Right cardiac atrium (tissue), 5 donors: Measurements from ENCODE around the gene DGKI. TPM values are rescaled to one million over a fixed set of nuclear protein-coding genes. Genes with fewer than 3 reads are reported as not detected.
"Not testable (repeated sequence)": the region's sequence is repeated elsewhere in the genome, so short reads cannot be mapped to it uniquely, and the experiment has no call there.

Experiments used
- ATAC-seq, 2 donors: fragments of 200-7000 bp; cut with Tn5 transposase; one replicate each; pipeline versions ENCODE4 v1.8.0 to v1.9.1; 2020; ENCODE audit warnings: moderate library complexity in 2 of 2, mild to moderate bottlenecking in 1 of 2
- DNase-seq, 3 donors: peaks; one replicate each; pipeline ENCODE4 v3.0.0-alpha.2; 2020
- H3K27ac ChIP-seq: one replicate; pipeline ENCODE4 v1.5.1; 2013; ENCODE audit warnings: mild to moderate bottlenecking, low read length, control low read depth, moderate library complexity
- H3K27me3 ChIP-seq: one replicate; pipeline ENCODE4 v1.6.1; 2013; ENCODE audit not compliant: control insufficient read depth, insufficient read depth
- H3K4me1 ChIP-seq: one replicate; pipeline ENCODE4 v1.6.1; 2013; ENCODE audit warnings: low read length; ENCODE audit not compliant: control insufficient read depth, insufficient read depth
- H3K4me3 ChIP-seq: one replicate; pipeline ENCODE4 v1.5.1; 2013; ENCODE audit warnings: low read length, control low read depth
- H3K9me3 ChIP-seq: one replicate; pipeline ENCODE4 v1.6.1; 2013; ENCODE audit warnings: low read length; ENCODE audit not compliant: control insufficient read depth
- WGBS: extraction: QIAGEN DNeasy Blood & Tissue Kit; methylation state at CpG from one replicate; pipeline ENCODE4 v1.1.7; 2013; 5-methylcytosine and 5-hydroxymethylcytosine counted together
- intact Hi-C, 4 donors: fragments of 100-400 bp; cut with DNase I; formaldehyde crosslinking; loops; one replicate each; pipeline versions ENCODE4 v1.11.0 to v1.14.0; 2022 to 2023
- polyA plus RNA-seq: library from polyadenylated mRNA; stranded (reverse); fragments of 200-250 nt; gene quantifications from one replicate; pipeline ENCODE4 v1.2.3, GENCODE V29; 2013
- total RNA-seq, 4 donors: library from RNA; stranded (reverse); fragmentation: NEBNext Ultra II Directional; extraction: Animal tissue kit (Norgen Biotek cat#: 25700); gene quantifications; one replicate each; pipeline ENCODE4 v1.2.1, GENCODE V29; 2021
- donor health status: healthy with polysubstance abuse.
- donor health status: DM: no; HTN: yes; CAD: no.
- donor health status: DM: no; HTN: no; CAD: no.
- donor health status: DM: no; HTN: yes; CAD: no; lungs with severe emphysema.
- donor health status: DM: yes; HTN: yes; CAD: no.

Gene DGKI
- total and polyA plus RNA-seq, 5 donors = 2.1 to 14.9 (median 7.7) TPM

DNA sequence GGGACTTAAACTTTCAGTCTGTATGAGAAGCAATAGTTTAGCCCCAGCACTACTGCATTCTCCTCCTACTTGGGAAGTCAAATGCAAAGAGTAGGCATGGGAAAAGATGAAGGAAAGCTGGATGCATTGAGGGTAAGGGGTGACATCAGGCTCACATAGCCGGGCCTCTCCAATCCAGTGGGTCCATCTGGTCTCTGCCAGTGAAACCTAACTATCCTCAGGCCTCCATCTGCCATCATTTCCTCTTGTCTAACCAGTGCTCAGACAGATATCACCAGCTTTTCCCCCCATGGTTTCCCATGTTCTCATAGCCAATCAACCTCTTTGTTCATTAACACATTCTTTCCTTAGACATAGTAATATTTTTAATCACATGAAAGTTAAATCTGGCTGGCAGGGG, 118.3 kb downstream of the DGKI start:
- DNase-seq = no peak
- no peaks in the 10 kb centered on the region for H3K27me3 ChIP-seq
- H3K9me3 ChIP-seq = no peaks in the 10 kb centered on the region
- intact Hi-C loops = no loop called here
- H3K4me3 ChIP-seq = no peak overlapping the region
- ATAC-seq = no peak
- 98% methylated on average over 1 of the region's 1 CpG for WGBS
- peaks cover 1% of the 10 kb centered on the region for H3K4me1 ChIP-seq
- H3K27ac ChIP-seq = no peak overlapping the region

DNA sequence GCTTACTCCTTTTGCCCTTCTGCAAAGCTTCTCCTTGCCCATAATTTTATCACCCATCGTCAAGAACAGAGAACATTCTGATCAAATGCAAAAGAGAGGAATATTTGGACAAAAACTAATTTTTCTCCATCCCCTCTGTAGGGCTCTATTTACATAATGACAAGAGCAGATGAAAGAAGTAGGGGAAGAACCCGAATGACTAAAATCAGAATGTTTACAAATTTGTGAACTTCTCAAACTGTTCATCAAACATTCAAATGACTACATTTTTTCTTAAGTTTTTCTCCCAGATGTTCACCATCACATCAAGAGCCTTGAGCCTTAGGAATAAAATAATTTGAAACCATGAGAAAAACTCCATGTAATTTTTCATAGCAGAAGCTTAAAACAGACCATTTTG, 119.4 kb downstream of the DGKI start:
- Histone ChIP-seq H3K9me3 (no peaks in the 10 kb centered on the region), H3K4me3 (no peak overlapping the region), H3K4me1 (peaks cover 1% of the 10 kb centered on the region), H3K27me3 (no peaks in the 10 kb centered on the region), H3K27ac (no peak overlapping the region)
- DNase-seq = no peak
- intact Hi-C loops = no loop called here
- WGBS = 81% methylated on average over 2 of the region's 2 CpGs
- no peak for ATAC-seq

DNA sequence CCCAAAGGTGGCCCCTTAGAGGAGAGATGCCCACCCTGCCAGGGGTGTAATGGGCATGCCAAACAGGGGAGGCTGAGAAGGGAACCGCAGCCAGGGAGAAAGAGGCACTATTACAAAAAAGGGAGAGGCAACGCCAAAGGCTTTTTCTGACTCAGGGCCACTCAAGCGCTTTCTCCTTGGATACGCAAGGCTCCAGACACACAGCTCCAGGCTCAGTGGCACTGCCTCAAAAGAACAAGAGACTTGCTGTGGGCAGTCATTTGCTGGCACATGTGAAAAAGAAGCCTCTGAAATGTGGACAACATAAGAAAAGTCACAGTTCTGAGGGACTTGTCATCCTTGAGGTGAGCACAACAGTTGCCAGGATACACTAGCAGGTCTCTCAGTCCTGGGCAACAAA, 128.4 kb downstream of the DGKI start:
- ATAC-seq (no peak), DNase-seq (no peak)
- WGBS = 93% methylated on average over 4 of the region's 4 CpGs
- no peak overlapping the region for H3K4me3 ChIP-seq
- no peaks in the 10 kb centered on the region for H3K9me3 ChIP-seq
- intact Hi-C loops = no loop called here
- no peak overlapping the region for H3K27ac ChIP-seq
- no peaks in the 10 kb centered on the region for H3K27me3 ChIP-seq
- no peaks in the 10 kb centered on the region for H3K4me1 ChIP-seq

DNA sequence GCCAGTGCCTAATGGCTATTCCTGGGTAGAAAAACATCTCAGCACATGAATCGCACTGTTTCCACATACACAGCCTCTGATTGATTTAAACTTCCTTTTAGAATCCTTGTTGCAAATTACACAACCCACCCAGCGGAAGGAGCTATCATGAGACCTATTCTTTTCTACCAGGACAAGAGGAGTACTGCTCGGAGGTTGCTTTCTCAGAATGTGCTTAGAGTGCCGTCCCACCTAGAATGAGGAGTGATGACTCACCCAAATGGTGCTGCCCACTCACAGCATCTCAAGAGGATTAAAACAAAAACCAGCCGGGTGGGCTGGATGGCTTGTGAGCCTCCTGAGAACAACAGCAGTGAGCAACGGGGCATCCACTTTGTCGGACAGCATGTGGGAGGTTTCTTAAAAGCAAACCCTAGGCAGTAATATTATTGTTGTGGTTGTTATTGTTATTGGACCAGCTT, 128.9 kb downstream of the DGKI start:
- ATAC-seq = peak; percentile 68 to 92
- 50% methylated on average over 7 of the region's 7 CpGs for WGBS
- H3K27ac ChIP-seq = no peak overlapping the region

DNA sequence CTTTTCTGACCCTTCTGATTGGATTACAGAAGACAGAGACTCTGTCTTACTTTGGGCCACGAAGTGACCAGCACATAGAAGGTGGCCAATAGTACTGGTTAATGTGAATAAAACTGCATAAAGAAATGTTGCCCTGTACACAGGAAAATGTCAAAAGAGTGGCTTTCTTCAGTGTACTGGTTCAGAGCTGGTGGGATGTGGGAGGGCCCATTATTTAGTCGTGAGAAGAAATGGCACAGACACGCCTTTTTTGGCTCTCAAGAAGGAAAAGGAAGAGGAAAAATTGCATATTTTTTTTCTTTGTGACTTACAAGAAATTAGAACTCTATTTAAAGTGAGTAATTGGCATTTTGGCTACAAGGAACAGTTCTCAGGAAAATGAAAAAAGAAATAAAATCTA, 129.7 kb downstream of the DGKI start:
- DNase-seq = no peak
- peak overlapping the region; percentile 2 for H3K27ac ChIP-seq
- intact Hi-C loops = no loop called here
- H3K9me3 ChIP-seq = no peaks in the 10 kb centered on the region
- 48% methylated on average over 3 of the region's 3 CpGs for WGBS
- no peak overlapping the region for H3K4me3 ChIP-seq
- no peaks in the 10 kb centered on the region for H3K4me1 ChIP-seq
- ATAC-seq = peak; percentile 51 to 67
- no peaks in the 10 kb centered on the region for H3K27me3 ChIP-seq

More for the DNA sequence above, 128.9 kb downstream of the DGKI start:
- no peaks in the 10 kb centered on the region for H3K27me3 ChIP-seq
- intact Hi-C loops = no loop called here
- H3K9me3 ChIP-seq = no peaks in the 10 kb centered on the region
- H3K4me1 ChIP-seq = no peaks in the 10 kb centered on the region
- no peak for DNase-seq
- H3K4me3 ChIP-seq = no peak overlapping the region

DNA sequence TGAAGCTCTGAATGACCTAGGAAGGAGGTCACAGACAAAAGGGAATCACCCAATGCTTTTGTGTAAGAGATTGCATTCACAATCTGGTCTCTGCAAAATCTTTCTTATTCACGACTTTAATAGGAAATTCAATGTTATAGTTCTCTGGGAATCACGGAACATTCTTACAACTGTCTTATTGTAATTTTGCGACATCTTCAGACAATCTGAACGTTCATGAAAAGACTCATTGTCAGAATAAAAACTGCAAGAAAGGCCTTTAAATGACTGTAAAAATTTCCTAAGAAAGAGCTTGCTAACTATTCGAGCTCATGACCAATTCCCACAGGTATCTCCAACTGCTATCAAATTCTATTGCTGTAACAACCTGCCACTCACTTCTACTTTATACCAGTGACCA, 130.7 kb downstream of the DGKI start:
- Histone ChIP-seq H3K9me3 (no peaks in the 10 kb centered on the region), H3K27ac (no peak overlapping the region), H3K27me3 (no peaks in the 10 kb centered on the region), H3K4me3 (no peak overlapping the region), H3K4me1 (no peaks in the 10 kb centered on the region)
- DNase-seq (no peak), ATAC-seq (no peak)
- 81% methylated on average over 5 of the region's 5 CpGs for WGBS
- intact Hi-C loops = no loop called here

DNA sequence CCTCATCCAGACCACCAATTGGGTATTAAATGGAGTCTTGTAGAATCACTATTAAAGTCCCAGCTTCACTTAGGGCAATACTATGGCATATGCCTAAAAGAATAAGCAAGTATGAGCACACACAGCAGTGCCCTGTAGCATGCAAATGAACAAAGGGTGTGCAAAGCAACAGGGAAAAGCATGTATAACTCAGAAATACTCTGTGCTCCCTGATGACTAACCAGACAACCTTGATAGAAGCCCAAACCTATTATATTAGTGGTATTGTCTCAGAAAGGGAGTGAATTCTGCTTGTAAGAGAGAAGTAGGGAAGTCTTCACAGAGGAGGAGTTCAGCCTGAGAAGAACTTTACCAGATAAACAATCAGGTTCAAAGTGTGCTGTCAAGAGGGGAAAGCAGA, 131.2 kb downstream of the DGKI start:
- DNase-seq (no peak), ATAC-seq (no peak)
- Histone ChIP-seq H3K27me3 (no peaks in the 10 kb centered on the region), H3K9me3 (no peaks in the 10 kb centered on the region), H3K4me3 (no peak overlapping the region), H3K4me1 (no peaks in the 10 kb centered on the region), H3K27ac (no peak overlapping the region)
- intact Hi-C loops = no loop called here

DNA sequence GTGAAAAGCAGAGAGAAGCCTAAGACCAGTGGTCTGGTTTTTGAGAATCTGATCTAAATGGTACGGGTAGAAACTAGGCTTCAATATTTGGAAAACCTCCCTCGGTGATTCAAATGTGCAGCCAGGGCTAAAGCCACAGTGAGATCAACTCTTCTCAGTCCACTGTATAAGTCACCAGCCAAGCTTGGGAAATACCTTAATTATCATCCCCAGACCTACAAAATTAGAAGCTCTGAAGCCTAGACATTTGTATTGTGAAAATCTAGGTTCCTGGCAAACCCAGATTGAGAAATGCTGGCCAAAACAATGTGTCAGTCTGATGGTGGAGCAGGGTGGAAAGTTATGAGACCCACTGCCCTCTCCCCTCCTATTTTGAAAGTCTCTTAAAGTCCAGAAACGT, 131.7 kb downstream of the DGKI start:
- H3K27ac ChIP-seq = no peak overlapping the region
- no peaks in the 10 kb centered on the region for H3K9me3 ChIP-seq
- 84% methylated on average over 3 of the region's 3 CpGs for WGBS
- no peak overlapping the region for H3K4me3 ChIP-seq
- no peaks in the 10 kb centered on the region for H3K27me3 ChIP-seq
- no peaks in the 10 kb centered on the region for H3K4me1 ChIP-seq
- ATAC-seq (no peak), DNase-seq (no peak)
- intact Hi-C loops = no loop called here

DNA sequence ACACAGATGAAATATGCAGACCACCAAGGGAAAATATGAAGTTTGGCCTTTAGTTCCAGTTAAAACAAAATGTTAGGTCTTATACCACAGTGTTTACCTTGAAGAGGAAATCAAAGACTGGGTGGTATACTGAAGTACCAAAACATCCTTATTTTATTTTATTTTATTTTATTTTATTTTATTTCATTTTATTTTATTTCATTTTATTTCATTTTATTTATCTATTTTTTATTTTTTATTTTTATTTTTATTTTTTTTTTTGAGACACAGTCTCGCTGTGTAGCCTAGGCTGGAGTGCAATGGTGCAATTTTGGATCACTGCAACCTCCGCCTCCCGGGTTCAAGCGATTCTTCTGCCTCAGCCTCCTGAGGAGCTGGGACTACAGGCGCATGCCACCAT, 140.4 kb downstream of the DGKI start:
- H3K4me3 ChIP-seq, intact Hi-C loops, H3K9me3 ChIP-seq, H3K27me3 ChIP-seq, ATAC-seq, H3K27ac ChIP-seq, H3K4me1 ChIP-seq, DNase-seq: not testable (repeated sequence)
- WGBS = over 99% methylated on average over 5 of the region's 5 CpGs

DNA sequence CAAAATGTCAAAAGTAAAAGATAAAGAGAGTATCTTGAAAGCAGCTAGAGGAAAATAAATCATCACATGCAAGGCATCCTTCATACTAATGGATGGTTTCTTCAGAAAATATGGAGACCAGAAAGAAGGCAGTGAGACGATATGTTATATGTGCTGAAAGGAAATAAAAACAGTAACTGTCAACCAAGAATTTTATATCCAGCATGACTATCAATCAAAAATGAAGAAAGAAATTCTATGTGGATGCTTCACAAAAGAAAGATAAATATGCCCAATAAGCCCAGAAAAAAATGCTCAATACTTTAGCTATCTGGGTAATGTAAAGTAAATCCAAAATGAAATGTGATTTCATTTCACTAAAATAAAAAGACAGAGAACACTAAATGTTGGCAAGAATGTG, 142.1 kb downstream of the DGKI start:
- Histone ChIP-seq H3K4me1 (no peaks in the 10 kb centered on the region), H3K27ac (no peak overlapping the region), H3K9me3 (no peaks in the 10 kb centered on the region), H3K4me3 (no peak overlapping the region), H3K27me3 (no peaks in the 10 kb centered on the region)
- DNase-seq = no peak
- intact Hi-C loops = no loop called here
- 91% methylated on average over 1 of the region's 1 CpG for WGBS
- no peak for ATAC-seq

DNA sequence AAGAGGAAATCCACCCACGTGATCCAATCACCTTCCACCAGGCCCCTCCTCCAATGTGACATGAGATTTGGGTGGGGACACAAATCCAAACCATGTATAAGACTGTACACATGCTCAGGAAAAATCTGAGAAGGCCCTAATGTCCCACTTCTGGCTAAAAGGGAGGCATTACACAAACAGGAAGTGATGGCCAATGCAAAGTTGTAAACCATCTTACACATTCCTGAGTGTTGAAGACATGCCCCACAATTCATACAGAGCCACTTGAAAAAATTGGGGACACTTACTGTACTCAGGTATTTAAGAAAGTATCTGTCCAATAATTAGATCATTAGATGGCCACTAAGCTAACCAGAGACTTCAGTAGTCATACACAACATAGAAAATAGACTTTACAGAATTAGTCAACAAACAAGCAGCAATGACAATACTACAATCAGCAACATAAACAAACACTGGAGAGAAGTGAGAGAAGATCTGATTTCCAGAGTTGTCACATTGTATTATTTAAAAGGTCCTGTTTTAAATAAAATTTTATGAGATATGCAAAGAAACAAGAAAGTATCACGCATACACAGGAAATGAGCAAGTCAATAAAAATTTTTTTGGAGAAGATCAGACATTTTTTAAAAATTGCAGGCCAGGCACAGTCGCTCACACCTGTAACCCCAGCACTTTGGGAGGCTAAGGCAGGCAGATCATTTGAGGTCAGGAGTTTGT, 143.3 kb downstream of the DGKI start:
- intact Hi-C loops = no loop called here

DNA sequence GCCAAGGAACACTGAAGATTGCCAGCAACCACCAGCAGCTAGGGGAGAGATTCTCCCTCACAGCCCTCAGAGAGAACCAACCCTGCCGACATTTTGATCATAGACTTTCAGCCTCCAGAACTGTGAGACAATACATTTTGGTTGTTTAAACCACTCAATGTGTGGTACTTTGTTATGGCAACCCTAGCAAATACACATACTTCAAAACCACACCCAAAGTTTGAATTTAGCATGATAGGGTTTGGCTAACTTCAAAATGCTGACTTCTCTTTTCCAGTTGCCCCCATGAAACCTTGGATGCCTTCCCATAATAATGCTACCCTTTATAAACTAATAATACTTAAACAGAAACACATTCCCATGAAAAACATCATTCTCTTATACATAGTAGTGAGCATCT, 149.8 kb downstream of the DGKI start:
- Histone ChIP-seq H3K27ac (no peak overlapping the region), H3K4me3 (no peak overlapping the region), H3K4me1 (no peaks in the 10 kb centered on the region), H3K9me3 (no peaks in the 10 kb centered on the region), H3K27me3 (no peaks in the 10 kb centered on the region)
- ATAC-seq (peak in 1 of 2 donors; percentile 58), DNase-seq (no peak)
- WGBS = 85% methylated on average over 1 of the region's 1 CpG
- intact Hi-C loops = no loop called here

More for the DNA sequence above, 143.3 kb downstream of the DGKI start:
- Histone ChIP-seq H3K9me3 (no peaks in the 10 kb centered on the region), H3K4me3 (no peak overlapping the region), H3K27ac (no peak overlapping the region), H3K27me3 (no peaks in the 10 kb centered on the region), H3K4me1 (no peaks in the 10 kb centered on the region)
- no peak for DNase-seq
- 89% methylated on average over 3 of the region's 3 CpGs for WGBS
- ATAC-seq = no peak
